Measurements from ENCODE around the gene CAPZB.

Gene CAPZB

GRCh38 chr1:19363536-19364152 is 121.7 kb downstream of the CAPZB start:
- DNase-seq, result no peak

DNA sequence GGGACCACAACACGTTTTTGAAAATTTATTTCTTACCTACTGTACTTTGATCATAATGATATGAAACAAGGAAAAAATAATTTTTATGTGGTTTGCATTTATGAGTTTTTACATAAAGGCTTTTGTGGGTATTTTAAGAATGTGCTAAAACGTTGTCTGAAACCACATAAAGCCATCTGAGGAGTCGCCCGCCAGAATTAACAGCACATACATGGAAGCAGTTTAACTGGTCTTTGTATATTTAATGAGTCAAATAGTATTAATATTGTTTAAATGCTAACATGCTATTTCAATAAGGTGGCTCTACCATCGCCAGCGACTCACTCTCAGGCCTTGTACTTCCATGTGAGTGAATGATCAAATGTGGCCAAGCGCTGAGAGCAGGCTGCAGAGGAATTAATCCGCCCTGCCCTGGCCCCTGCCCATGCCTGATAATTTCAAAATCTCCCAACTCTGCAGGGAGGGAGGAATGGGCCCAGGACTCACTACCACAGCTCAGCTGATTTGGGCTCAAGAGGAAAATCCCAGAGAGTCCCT is 123.7 kb downstream of the CAPZB start:
- no peak for DNase-seq

DNA sequence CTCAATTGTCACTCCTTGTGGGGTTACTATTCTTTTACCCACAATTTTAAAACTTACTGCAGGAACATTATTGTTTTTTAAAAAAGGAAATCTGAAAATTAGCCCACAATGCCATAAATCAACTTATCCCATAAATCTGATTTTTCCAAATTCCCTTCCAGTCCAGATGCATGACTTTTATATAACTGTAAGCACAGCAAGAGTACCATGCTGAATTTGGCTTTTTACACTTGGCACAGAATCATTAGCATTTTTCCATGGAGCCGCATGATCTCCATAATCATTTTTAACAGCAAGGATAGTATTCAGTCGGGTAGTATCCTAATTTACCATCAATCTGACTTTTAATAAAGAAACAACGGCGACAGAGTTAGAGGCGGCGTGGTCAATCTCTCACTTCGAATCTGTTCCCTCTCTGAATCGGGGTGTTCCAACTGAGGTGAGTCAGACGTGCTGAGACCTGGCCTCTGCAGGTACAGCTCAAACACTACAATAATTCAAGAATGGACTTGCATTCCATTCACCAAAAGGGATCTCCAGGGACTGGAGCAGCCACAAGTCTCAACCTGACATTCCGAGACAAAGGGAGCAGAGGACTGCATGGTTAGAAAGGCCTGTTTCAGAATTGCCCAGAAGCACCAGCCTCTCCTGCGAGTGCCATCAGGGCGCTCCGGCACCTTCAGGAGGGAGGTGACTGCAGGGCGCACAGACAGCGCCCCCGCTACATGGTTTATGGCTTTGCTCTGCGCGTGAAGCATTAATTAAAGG is 124.3 kb downstream of the CAPZB start:
- no peak for DNase-seq

DNA sequence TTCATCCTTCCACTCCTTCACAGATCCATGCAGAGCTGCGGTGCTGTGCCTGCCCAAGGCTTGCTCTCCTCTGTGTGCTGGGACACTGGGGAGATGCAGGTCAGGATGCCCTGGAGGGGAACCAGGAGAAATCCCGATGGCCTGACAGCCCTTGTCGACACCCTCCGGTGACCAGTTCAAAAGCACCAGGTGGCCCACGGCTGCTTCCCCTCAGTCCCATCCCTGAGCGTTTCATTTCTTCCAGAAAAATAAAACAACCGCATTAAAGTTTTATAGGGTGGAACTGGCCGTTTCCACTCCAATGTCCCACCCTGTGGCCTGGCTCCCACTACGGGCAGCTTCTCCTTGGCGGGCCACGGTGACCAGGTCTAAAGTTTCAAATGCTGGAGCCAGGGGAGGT is 124.9 kb downstream of the CAPZB start:
- no peak for DNase-seq

GRCh38 chr1:19360016-19360415 is 125.3 kb downstream of the CAPZB start:
- peak; percentile 21 for DNase-seq

DNA sequence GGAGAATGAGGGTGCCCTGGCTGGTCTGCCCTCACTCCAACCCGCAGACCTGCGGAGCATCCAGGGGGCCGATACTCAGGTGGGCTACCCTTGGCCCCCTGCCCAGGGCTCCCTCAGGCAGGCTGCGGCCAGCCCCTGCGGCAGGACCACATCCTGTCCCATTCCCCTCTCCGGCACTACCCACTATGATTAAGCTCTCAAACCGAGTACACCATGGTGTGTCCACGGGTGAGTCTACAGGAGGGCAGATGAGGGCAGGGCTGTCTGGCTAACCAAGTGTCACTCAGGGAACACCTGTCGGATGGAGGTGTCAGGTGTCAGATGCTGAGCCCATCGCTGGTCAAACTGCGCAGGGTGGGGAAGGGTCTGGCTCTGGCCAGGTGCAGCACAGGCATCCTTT is 126.0 kb downstream of the CAPZB start:
- no peak for DNase-seq

DNA sequence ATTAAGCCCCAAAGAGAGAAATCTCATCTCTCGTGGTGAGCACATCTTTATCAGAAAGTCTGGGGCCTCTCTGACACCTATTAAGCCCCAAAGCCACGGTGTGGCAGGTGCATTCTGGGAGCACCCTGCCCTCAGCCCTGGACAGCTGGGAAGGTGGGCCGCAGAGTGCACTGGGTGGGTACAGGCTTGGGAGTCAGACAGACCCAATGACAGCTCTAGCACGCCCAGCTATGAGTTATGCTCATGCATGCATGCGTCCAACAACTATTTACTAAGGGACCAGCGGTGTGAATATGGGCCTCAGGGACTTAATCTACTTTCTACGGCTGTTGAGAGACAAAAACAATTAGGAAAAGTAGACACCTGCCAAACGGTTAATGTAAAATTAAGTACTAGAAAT is 126.6 kb downstream of the CAPZB start:
- no peak for DNase-seq

- DNase-seq, result no peak
These were observed 127.9 kb downstream of the CAPZB start for GRCh38 chr1:19357299-19357986.

DNA sequence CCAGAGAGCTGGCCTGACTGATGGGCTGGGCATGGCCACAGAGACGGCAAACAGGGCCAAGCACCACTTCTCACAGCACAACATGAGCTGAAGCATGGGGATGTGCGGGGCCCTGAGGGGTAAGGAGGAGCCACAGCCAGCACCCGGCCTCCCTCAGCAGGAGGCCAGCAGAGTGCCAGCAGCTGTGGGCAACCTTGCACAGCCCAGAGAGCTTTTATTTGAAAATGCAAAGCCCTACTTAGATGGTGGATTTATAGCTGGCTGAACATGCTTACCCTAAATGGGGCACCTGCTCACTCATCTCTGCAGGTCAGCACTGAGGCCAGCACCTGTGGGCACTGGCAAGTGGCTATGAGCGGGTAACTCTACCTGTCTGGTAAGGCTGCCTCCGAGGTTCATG is 129.1 kb downstream of the CAPZB start:
- DNase-seq, result no peak

- no peak for DNase-seq
These were observed 130.8 kb downstream of the CAPZB start for GRCh38 chr1:19354531-19354981.

GRCh38 chr1:19353596-19353995 is 131.7 kb downstream of the CAPZB start:
- DNase-seq, result no peak

DNA sequence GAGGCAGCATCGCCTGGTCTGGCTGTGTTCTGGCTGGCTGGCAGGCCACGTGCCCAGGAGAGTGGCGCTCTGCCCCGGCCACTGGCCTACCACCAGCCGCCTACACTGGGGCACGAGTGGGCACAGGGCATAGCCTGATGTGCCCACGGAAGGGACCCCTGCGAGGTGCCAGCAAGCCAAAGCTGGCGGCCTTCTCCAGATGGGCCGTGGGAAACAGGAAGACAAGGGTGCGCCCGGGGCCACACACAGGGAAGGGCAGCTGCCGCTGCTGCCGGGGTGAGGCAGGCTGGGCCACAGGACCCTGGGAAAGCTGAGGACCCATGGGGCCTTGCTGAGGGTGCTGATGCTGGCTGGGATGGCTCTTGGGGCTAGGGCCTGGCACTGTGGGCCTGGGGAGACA is 132.5 kb downstream of the CAPZB start:
- no peak for DNase-seq

- DNase-seq, result no peak
These were observed 133.5 kb downstream of the CAPZB start for GRCh38 chr1:19351873-19352272.

GRCh38 chr1:19350566-19350965 is 134.8 kb downstream of the CAPZB start:
- no peak for DNase-seq

GRCh38 chr1:19349999-19350398 is 135.3 kb downstream of the CAPZB start:
- no peak for DNase-seq

- no peak for DNase-seq
These were observed 136.7 kb downstream of the CAPZB start for GRCh38 chr1:19348441-19349198.

DNA sequence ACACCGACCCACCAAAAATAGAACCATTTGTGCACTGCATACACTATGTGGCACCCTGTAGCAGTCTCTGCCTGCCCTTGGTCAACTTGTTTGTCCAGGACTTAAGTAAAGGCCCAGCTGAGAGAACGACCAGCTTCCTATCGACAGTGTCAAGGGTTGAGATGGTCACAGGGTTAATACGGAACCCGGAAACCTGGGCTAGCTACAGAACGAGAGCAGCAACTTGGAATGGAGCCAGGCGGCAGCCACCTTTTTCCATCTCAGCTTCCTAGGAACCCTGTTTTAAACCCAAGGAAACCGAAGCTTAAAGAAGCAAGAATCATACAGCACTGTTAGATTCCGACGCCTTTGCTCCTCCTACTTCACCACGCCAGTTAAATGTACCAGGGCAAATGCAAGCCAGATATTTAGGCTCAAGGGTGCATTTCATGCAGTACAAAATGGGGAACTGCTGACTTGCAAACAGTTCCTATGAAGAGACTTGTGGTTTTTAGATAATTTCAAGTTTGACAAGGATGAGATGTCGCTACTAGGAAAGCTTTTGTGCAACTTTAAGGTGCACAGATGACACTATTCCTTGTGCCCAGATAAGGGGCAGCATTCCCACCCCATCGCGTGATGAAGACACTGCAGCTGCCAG is 137.7 kb downstream of the CAPZB start:
- DNase-seq, result no peak

GRCh38 chr1:19346026-19346425 is 139.3 kb downstream of the CAPZB start:
- DNase-seq, result no peak

DNA sequence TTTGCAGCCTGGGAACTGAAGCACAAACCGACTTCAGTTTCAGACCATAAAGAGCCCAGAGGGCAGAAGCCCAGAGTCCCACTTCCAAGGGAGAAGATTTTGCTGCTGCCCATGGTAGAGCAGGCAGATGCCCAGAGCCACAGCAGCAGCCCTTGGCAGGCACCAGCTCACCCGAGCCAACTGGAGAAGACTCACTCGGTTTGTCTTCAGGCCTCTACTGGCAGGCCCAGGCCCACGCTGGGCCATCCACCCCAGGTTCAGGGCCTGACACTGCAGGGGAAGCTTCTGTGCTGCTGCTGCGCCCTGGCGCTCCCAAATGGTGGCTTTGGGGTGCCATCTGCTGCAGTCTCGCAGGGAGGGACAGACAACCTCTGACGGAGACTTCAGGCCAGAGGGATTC is 139.9 kb downstream of the CAPZB start:
- no peak for DNase-seq

DNA sequence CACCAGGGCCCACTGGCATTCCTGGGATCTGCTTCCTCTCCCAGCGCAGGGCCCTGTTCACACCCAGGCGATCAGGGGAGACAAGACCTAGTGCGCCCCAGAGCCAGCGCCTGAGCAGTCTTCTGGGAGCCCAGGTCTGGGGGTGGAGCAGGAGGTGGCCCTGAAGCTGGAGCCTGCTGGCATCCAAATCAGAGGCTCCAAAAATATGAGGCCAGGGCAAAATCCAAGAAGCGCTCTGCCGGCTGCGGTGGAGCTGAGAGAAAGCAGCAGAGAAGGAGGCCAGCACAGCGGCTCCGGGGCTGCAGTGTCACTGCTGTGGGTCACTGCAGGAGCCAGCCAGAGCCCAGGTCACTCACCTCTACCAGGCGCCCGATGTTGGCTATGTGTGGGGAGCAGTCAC is 140.5 kb downstream of the CAPZB start:
- no peak for DNase-seq

- peak; percentile 81 for DNase-seq
These were observed 140.9 kb downstream of the CAPZB start for GRCh38 chr1:19344372-19344810.

- DNase-seq, result no peak
These were observed 141.6 kb downstream of the CAPZB start for GRCh38 chr1:19343617-19344350.
